ENCODE data around the gene FRRS1L.

Gene FRRS1L

GRCh38 chr9:109108318-109108717, 58.7 kb downstream of the FRRS1L start:
- no peaks in the 10 kb centered on the region for H3K27me3 ChIP-seq (ENCODE audit: control insufficient read depth, insufficient read depth, low read length, poor library complexity, severe bottlenecking)
- 88 to 94% methylated on average over 4 of the region's 4 CpGs for WGBS, 2 experiments
- peaks cover 3% of the 10 kb centered on the region for H3K36me3 ChIP-seq (ENCODE audit: control insufficient read depth, insufficient read depth, low read length)
- no peaks in the 10 kb centered on the region for H3K4me1 ChIP-seq (ENCODE audit: control insufficient read depth, insufficient read depth, low read length)
- no peak overlapping the region for H3K27ac ChIP-seq (ENCODE audit: insufficient read depth, low read depth, low read length, poor library complexity, severe bottlenecking)
- no peak overlapping the region for H3K4me3 ChIP-seq (ENCODE audit: insufficient read depth, low read depth, low read length)
- no peaks in the 10 kb centered on the region for H3K9me3 ChIP-seq (ENCODE audit: control insufficient read depth, low read length)

DNA sequence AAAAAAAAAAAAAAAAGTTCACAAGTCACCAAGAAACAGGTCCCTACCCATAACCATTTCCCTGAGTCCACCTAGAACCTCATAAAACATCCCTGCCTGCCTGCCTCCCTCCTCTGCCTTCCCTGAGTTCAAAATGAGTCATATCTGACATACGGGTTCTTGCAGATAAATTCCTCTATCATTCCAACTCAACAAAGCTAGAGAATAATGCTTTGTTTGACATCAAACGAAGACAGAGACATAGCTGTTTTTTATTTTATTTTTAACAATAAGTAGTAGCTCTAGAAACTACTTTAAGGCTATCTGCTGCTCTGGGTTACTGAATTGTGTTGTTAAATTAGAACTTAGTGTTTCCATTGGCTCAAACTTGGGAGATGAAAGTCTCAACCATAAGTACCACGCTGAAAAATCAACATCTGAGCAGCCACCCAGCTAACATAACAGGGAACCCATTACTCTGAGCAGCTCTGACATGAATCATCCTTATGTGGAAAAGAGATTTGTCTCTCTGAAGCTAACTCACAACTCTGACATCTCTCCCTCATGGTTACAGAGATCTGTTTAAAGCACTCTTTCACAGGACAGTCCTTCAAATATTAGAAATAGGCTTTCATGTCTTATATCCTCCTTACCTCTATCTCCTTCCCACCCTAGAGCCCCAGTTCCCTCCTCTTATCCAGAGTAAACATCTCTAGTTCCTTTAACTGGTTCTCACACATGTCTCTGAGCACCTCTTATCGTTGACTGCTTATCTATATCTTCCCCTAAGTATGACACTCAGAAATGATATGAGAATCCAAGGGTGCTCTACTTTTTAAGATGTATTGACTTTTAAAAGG, 59.4 kb downstream of the FRRS1L start:
- Histone ChIP-seq H3K36me3 (ENCODE audit: control insufficient read depth, insufficient read depth, low read length) (peaks cover 3% of the 10 kb centered on the region), H3K4me1 (ENCODE audit: control insufficient read depth, insufficient read depth, low read length) (no peaks in the 10 kb centered on the region), H3K27me3 (ENCODE audit: control insufficient read depth, insufficient read depth, low read length, poor library complexity, severe bottlenecking) (no peaks in the 10 kb centered on the region), H3K9me3 (ENCODE audit: control insufficient read depth, low read length) (no peaks in the 10 kb centered on the region), H3K4me3 (ENCODE audit: insufficient read depth, low read depth, low read length) (no peak overlapping the region), H3K27ac (ENCODE audit: insufficient read depth, low read depth, low read length, poor library complexity, severe bottlenecking) (no peak overlapping the region)
- 74 to 84% methylated on average over 3 to 4 of the region's 4 CpGs for WGBS, 2 experiments

DNA sequence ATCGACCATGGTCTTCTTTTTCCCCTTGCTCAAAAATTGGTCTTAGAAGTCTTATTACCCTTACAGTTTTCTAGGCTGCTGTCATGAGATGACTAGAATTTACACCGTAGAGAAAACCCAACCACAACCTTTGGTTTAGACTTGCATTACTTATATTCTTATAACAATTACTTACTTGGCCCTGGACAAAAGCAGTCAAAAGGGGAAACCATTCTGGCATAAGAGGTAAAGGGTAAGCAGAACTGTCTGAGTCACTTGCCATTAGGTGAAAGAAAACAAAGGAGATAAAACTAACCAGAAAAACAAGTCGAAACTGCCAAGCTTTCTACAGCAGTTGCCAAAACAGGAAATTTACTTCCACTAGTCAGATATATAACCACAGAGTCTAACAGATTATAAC, 65.2 kb downstream of the FRRS1L start:
- no peak overlapping the region for H3K27ac ChIP-seq (ENCODE audit: insufficient read depth, low read depth, low read length, poor library complexity, severe bottlenecking)
- H3K27me3 ChIP-seq (ENCODE audit: control insufficient read depth, insufficient read depth, low read length, poor library complexity, severe bottlenecking): no peaks in the 10 kb centered on the region
- H3K4me1 ChIP-seq (ENCODE audit: control insufficient read depth, insufficient read depth, low read length): no peaks in the 10 kb centered on the region
- no peaks in the 10 kb centered on the region for H3K9me3 ChIP-seq (ENCODE audit: control insufficient read depth, low read length)
- H3K36me3 ChIP-seq (ENCODE audit: control insufficient read depth, insufficient read depth, low read length): peaks cover 3% of the 10 kb centered on the region
- H3K4me3 ChIP-seq (ENCODE audit: insufficient read depth, low read depth, low read length): no peak overlapping the region
- 87 to 94% methylated on average over 3 of the region's 3 CpGs for WGBS, 2 experiments

DNA sequence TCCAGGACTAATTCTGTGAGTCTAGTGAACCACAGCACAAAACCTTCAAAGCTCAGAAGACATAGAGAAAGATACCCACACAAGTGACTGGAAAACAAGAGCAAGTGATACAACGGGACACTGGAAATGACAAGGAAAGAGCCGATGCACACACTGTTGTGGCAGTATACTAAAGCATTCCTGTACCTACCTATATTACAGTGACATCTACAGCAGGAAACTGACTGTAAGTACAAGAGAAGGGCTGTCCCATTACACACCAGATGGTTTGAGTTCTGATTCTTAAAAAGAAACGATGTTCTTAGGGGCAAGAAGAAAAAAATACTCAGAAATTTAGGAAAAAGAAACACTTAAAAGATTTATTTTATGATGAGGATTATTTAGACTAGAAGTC, 65.8 kb downstream of the FRRS1L start:
- H3K36me3 ChIP-seq (ENCODE audit: control insufficient read depth, insufficient read depth, low read length): peaks cover 3% of the 10 kb centered on the region
- H3K4me3 ChIP-seq (ENCODE audit: insufficient read depth, low read depth, low read length): no peak overlapping the region
- WGBS, 2 experiments: 94 to 96% methylated on average over 3 of the region's 3 CpGs
- no peaks in the 10 kb centered on the region for H3K9me3 ChIP-seq (ENCODE audit: control insufficient read depth, low read length)
- H3K4me1 ChIP-seq (ENCODE audit: control insufficient read depth, insufficient read depth, low read length): no peaks in the 10 kb centered on the region
- no peaks in the 10 kb centered on the region for H3K27me3 ChIP-seq (ENCODE audit: control insufficient read depth, insufficient read depth, low read length, poor library complexity, severe bottlenecking)
- no peak overlapping the region for H3K27ac ChIP-seq (ENCODE audit: insufficient read depth, low read depth, low read length, poor library complexity, severe bottlenecking)

DNA sequence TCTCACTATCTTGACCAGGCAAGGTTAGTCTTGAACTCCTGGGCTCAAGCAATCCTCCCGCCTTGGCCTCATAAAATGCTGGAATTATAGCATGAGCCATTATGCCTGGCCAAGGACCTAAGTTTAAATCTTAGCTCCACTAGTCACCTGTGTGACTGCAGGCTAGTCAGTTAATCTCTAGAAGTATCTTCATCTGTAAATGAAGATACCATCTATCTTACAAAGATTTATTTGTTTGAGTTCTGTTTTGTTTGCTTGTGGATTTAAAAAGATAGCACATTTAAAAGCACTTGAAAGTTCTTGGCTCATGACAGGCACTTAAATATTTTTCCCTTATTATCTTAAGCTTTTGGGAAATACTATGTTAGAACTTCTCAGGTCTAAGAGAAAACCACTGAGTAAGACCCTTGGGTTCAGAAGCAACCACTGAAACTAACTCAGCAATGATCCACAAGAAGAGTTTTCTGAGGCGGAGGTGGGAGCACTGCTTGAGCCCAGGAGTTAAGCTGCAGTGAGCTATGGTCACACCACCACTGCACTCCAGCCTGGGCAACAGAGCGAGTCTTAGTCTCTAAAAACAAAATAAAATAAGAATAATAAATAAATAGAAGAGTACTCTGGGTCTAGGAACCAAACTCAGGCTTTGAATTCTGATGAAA, 66.4 kb downstream of the FRRS1L start:
- Histone ChIP-seq H3K36me3 (ENCODE audit: control insufficient read depth, insufficient read depth, low read length) (peaks cover 5% of the 10 kb centered on the region), H3K27me3 (ENCODE audit: control insufficient read depth, insufficient read depth, low read length, poor library complexity, severe bottlenecking) (no peaks in the 10 kb centered on the region), H3K4me1 (ENCODE audit: control insufficient read depth, insufficient read depth, low read length) (no peaks in the 10 kb centered on the region), H3K4me3 (ENCODE audit: insufficient read depth, low read depth, low read length) (no peak overlapping the region), H3K27ac (ENCODE audit: insufficient read depth, low read depth, low read length, poor library complexity, severe bottlenecking) (no peak overlapping the region), H3K9me3 (ENCODE audit: control insufficient read depth, low read length) (no peaks in the 10 kb centered on the region)
- WGBS, 2 experiments: 94 to 95% methylated on average over 2 of the region's 3 CpGs

DNA sequence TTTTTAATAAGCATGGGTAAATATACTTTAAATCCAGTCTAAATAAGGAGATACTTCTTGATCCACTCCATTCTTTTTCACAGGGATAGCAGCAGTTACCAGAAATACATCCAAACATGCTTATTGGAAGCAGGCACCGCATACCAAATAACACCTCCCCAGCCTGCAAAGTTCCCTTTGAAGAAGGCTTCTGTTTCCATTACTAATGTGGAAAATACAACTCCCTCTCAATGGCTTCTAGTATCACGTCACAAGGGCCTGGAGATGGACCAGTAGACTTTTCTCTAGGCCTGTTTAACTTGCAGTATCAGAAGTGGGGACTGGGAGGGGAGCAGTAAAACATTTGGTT, 68.1 kb downstream of the FRRS1L start:
- H3K27me3 ChIP-seq (ENCODE audit: control insufficient read depth, insufficient read depth, low read length, poor library complexity, severe bottlenecking): no peaks in the 10 kb centered on the region
- no peak overlapping the region for H3K4me3 ChIP-seq (ENCODE audit: insufficient read depth, low read depth, low read length)
- H3K4me1 ChIP-seq (ENCODE audit: control insufficient read depth, insufficient read depth, low read length): no peaks in the 10 kb centered on the region
- WGBS, 2 experiments: 77 to 91% methylated on average over 2 of the region's 2 CpGs
- H3K27ac ChIP-seq (ENCODE audit: insufficient read depth, low read depth, low read length, poor library complexity, severe bottlenecking): no peak overlapping the region
- H3K36me3 ChIP-seq (ENCODE audit: control insufficient read depth, insufficient read depth, low read length): peaks cover 12% of the 10 kb centered on the region
- no peaks in the 10 kb centered on the region for H3K9me3 ChIP-seq (ENCODE audit: control insufficient read depth, low read length)

- Histone ChIP-seq H3K4me3 (ENCODE audit: insufficient read depth, low read depth, low read length) (no peak overlapping the region), H3K9me3 (ENCODE audit: control insufficient read depth, low read length) (no peaks in the 10 kb centered on the region), H3K27ac (ENCODE audit: insufficient read depth, low read depth, low read length, poor library complexity, severe bottlenecking) (no peak overlapping the region), H3K36me3 (ENCODE audit: control insufficient read depth, insufficient read depth, low read length) (peaks cover 8% of the 10 kb centered on the region), H3K27me3 (ENCODE audit: control insufficient read depth, insufficient read depth, low read length, poor library complexity, severe bottlenecking) (no peaks in the 10 kb centered on the region), H3K4me1 (ENCODE audit: control insufficient read depth, insufficient read depth, low read length) (no peaks in the 10 kb centered on the region)
- whole genome bisulfite sequencing, 2 experiments: 77 to 80% methylated on average over 3 of the region's 4 CpGs
These were observed 68.7 kb downstream of the FRRS1L start for GRCh38 chr9:109098171-109098959.

DNA sequence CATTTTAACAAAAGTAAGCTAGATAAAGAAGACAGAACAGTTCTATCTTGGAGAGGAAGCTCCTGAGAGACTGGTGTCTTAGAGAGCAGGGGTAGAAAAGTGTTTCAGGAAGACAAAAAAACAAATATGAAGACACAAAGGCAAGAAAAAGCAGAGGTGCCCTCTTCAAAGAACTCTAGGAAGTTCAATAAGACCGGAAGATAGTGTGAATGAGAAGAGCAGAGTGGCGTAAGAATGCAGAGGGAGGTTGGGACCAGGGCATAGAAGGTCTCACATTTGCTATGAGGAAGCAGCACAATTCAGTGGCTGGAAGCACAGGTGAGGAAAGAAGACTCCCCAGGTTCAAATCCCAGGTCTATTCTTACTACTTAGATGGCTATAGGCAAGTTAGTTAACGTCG, 69.9 kb downstream of the FRRS1L start:
- Histone ChIP-seq H3K27ac (ENCODE audit: insufficient read depth, low read depth, low read length, poor library complexity, severe bottlenecking) (no peak overlapping the region), H3K4me1 (ENCODE audit: control insufficient read depth, insufficient read depth, low read length) (no peaks in the 10 kb centered on the region), H3K9me3 (ENCODE audit: control insufficient read depth, low read length) (no peaks in the 10 kb centered on the region), H3K27me3 (ENCODE audit: control insufficient read depth, insufficient read depth, low read length, poor library complexity, severe bottlenecking) (no peaks in the 10 kb centered on the region), H3K36me3 (ENCODE audit: control insufficient read depth, insufficient read depth, low read length) (peaks cover 12% of the 10 kb centered on the region), H3K4me3 (ENCODE audit: insufficient read depth, low read depth, low read length) (no peak overlapping the region)
- 94 to 95% methylated on average over 4 of the region's 4 CpGs for WGBS, 2 experiments

- no peak overlapping the region for H3K4me3 ChIP-seq (ENCODE audit: insufficient read depth, low read depth, low read length)
- H3K9me3 ChIP-seq (ENCODE audit: control insufficient read depth, low read length): no peaks in the 10 kb centered on the region
- H3K27me3 ChIP-seq (ENCODE audit: control insufficient read depth, insufficient read depth, low read length, poor library complexity, severe bottlenecking): no peaks in the 10 kb centered on the region
- H3K36me3 ChIP-seq (ENCODE audit: control insufficient read depth, insufficient read depth, low read length): peaks cover 12% of the 10 kb centered on the region
- no peaks in the 10 kb centered on the region for H3K4me1 ChIP-seq (ENCODE audit: control insufficient read depth, insufficient read depth, low read length)
- WGBS, 2 experiments: 99 to 100% methylated on average over 2 to 3 of the region's 3 CpGs
- no peak overlapping the region for H3K27ac ChIP-seq (ENCODE audit: insufficient read depth, low read depth, low read length, poor library complexity, severe bottlenecking)
These were observed 71.7 kb downstream of the FRRS1L start for GRCh38 chr9:109095321-109095720.

GRCh38 chr9:109094268-109094667, 72.8 kb downstream of the FRRS1L start:
- whole genome bisulfite sequencing, 2 experiments: 92 to 97% methylated on average over 6 of the region's 6 CpGs
- no peaks in the 10 kb centered on the region for H3K27me3 ChIP-seq (ENCODE audit: control insufficient read depth, insufficient read depth, low read length, poor library complexity, severe bottlenecking)
- no peaks in the 10 kb centered on the region for H3K9me3 ChIP-seq (ENCODE audit: control insufficient read depth, low read length)
- no peak overlapping the region for H3K27ac ChIP-seq (ENCODE audit: insufficient read depth, low read depth, low read length, poor library complexity, severe bottlenecking)
- no peaks in the 10 kb centered on the region for H3K4me1 ChIP-seq (ENCODE audit: control insufficient read depth, insufficient read depth, low read length)
- no peak overlapping the region for H3K4me3 ChIP-seq (ENCODE audit: insufficient read depth, low read depth, low read length)
- peaks cover 15% of the 10 kb centered on the region for H3K36me3 ChIP-seq (ENCODE audit: control insufficient read depth, insufficient read depth, low read length)
